ENCODE measurements around the gene FOXO6.

Gene FOXO6

DNA sequence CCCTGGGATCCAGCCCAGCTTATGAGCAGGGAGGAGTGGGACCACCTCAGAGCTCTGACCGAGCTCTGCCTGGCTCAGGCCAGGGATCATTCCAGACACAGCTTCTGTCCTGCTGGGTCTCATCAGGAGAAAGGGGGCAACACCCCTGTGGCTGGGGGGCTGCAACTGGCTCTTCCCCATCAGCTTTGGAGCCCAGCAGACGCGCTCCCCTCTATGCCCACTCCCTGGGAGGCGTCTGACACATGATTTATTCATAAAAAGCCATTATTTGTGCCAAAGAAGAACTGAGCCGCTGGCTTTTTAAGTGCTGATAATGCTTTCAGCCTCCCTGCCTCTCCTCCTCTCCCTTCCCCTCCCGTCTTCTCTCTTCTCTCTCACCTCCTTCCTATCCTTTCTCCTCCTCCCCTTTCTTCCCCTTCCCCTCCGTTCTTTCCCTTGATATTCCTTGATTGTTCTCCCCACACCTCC is 25.0 kb downstream of the FOXO6 start:
- DNase-seq: no peak

DNA sequence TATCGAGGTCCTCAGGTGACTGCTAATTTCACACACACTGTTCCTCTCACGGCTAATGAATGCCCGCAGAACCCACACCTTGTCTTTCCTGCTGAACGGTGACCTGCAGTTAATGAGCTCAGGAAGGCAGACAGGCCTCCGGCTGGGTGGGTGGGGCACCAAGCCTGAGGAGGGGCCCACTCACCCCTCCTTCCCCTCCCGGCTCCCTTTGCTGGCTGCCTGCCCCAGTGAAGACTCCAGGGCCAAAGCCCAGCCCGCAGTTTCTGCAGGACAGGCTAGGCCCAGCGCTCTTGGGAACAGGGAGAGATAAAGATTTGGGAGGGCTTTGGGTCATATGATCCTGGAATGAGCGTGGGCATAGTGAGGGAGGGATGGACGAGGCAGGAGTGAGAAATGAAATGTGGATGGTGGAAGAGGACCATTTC is 26.4 kb downstream of the FOXO6 start:
- DNase-seq: no peak

GRCh38 chr1:41388510-41388909 is 27.3 kb downstream of the FOXO6 start:
- no peak for DNase-seq

DNA sequence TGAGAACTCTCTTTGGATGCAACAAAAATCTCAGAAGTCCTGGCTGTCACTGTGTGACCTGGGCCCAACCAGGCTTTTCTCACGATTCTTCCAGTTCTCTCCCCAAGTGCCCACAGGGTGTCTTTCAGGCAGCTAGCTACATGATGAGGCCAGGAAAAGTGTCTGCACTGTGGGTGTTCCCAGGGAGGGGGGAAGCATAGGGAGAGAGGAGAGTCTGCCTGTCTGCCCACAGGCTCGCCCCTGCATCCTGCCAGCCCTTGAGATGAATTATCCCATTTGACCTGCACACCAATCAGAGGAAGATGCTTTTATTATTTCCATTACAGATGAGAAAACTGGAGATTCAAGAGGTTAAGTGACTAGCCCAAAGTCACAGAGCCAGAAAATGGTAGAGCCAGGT is 27.8 kb downstream of the FOXO6 start:
- DNase-seq: no peak

- no peak for DNase-seq
These were observed 28.9 kb downstream of the FOXO6 start for GRCh38 chr1:41390166-41390565.

DNA sequence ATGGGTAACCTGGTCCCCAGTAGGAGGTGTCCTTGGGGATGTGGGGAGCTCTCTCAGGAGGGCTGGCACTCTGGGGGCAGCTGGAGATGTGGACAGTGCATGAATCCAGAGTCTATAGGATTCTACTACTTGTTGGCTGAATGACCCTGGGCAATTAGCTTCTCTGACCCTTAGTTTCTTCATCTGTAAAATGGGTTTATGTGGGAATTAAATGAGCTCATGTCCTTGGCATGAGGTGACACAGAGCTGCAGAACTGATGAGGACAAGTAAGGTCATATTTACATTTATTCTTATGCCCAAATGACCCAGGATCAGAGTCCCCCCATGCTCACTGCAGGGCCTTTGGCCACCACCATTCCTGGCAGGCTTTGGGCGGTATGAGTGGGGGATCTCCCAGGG is 29.3 kb downstream of the FOXO6 start:
- no peak for DNase-seq

GRCh38 chr1:41391834-41392527 is 30.7 kb downstream of the FOXO6 start:
- DNase-seq: no peak

GRCh38 chr1:41392528-41392924 is 31.3 kb downstream of the FOXO6 start:
- no peak for DNase-seq

DNA sequence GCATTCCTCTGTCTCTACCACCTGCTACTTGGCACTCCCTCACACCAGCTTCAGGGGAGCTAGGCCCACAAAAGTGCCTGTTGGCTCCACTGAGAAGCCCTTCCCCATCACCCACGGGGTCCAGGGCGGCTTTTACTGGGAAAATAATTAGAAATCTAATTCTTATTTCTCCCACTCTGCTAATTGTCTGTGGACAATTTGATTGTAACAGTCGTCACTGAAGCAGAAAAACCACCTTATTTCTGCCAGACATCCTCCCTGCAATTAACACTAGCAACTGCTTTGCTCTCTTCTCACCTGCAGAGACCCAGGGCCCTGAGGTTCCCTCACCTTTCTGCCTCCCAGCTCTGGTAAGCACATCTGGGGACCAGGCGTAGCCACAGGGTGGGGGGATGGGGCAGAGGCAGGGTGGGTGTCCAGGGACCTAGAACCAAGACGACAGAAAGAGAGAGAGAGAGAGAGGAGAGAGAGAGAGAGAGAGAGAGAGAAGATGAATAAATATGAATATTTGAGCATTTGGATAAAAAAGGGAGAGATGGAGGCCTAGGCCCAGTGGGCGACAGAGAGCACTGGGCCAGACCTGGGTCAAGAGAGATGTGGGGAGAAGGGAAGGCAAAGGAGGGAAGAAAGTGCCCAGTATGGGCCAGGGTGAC is 32.6 kb downstream of the FOXO6 start:
- no peak for DNase-seq

GRCh38 chr1:41394369-41394744 is 33.1 kb downstream of the FOXO6 start:
- no peak for DNase-seq

DNA sequence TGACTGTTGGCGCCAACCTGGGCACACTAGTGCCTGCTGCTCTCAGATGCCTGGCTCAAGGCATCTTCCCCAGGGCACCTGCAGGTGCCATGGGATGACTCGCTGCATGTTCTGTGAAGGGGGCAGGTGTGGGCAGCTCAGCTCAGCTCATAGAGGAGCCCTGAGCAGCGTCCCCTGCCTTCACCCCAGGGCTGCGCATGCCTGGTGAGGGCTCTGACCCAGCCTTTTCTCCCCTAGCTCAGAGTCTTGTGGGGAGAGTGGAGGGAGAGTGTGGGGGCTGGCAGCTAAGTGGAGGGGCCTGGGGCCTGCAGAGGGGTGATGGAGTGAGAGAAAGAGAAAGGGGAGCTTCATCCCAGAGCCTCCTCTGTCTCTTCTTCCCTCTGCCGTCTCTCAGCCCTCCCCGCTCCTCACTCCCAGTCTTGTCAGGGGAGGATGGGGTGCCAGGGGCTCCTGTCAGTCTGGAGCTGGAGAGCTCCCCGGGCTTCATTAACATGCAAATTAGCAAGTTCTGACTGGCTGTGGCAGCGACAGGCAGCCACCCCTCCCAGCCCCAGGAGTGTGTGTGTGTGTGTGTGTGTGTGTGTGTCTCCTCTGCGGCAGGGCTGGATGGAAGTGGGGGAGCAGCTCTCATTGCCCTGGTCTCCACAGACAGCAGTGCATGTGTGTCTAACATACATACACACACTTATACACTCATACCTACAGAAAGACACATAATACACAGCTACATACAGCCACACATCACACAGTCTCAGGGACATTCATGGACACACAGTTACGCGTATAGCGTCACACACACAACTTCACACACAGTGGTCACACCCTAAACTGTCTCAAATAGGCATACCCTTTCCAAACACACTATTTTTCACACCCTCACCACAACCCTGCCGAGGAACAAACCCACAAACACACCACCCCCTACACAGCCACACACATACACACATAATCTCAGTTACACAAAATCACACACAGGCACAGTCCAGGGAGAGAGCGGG is 34.0 kb downstream of the FOXO6 start:
- DNase-seq: no peak

DNA sequence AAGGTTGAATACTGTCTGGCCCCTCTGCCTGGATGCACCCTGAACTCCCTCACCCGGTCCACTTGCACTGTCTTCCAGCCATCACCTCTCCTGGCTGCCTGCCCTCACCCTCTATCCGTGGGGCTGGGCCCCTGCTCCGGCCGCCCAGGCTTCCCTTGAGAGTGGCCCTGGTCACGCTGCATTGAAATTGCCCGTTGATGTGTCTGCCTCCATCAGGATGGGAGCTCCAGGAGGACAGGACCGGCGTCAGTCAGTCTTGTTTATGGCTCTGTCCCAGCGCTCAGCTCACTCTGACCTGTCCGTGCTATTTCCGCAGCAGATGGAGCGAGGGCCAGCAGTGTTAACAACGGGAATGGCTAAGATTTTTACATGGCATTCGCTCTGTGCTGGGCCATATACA is 34.9 kb downstream of the FOXO6 start:
- DNase-seq: no peak

DNA sequence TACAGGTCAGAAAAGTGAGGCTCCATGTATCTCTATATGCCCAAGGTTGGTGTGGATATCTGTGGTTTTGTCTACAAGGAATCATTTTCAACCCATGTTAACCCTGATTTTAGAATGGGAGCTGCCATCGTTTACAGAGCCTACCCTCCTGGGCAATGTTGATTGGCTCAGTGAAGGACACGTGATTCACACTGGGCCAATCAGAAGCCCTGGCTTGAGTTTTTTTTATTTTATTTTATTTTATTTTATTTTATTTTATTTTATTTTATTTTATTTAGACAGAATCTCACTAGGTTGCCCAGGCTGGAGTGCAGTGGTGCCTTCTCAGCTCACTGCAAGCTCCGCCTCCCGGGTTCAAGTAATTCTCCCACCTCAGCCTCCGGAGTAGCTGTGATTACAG is 35.8 kb downstream of the FOXO6 start:
- DNase-seq: no peak

GRCh38 chr1:41397753-41398330 is 36.6 kb downstream of the FOXO6 start:
- no peak for DNase-seq

- DNase-seq: no peak
These were observed 38.0 kb downstream of the FOXO6 start for GRCh38 chr1:41399145-41399795.

DNA sequence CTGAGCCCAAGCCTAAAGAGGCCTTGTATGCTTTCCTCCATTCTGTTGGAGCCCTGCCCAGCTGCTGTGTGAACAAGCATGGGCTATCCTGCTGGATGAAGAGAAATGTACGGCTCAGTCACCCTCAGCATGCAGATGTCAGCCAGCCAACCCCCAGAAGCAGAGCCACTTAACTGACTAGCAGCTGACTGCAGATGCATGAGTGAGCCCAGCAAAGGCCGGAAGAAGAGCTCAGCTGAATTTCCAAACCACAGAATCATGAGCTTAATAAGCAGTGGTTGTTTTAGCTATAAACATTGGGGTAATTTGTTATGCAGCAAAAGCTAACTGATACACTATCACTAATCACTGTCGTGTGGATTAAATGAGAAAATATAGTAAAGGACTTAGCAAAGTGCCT is 39.0 kb downstream of the FOXO6 start:
- DNase-seq: no peak

GRCh38 chr1:41401899-41402298 is 40.7 kb downstream of the FOXO6 start:
- DNase-seq: no peak

DNA sequence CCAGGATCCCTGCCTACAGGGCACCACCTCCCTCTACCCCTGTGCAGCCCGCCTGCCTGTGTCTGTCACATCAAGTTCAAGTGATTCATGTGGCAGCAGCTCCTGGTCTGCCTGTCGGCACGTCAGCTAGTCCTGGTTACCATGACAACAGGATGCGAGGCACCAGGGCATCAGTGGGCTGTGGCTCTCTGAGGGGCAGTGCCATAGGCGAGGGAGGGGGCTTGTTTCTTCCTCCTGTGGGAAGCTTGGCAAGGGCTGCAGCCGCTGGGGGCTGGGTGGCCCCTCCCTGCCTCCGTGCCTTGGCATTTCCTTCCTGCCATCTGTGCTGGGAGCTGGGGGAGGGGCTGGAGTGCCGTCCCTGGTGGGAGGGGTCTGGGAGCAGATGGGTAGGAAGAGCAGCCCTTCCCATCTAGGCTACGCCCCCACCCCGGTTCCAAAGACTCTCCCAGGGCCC is 43.1 kb downstream of the FOXO6 start:
- DNase-seq: no peak

GRCh38 chr1:41407664-41408252 is 46.5 kb downstream of the FOXO6 start:
- no peak for DNase-seq

- no peak for DNase-seq
These were observed 47.5 kb downstream of the FOXO6 start for GRCh38 chr1:41408691-41409090.

DNA sequence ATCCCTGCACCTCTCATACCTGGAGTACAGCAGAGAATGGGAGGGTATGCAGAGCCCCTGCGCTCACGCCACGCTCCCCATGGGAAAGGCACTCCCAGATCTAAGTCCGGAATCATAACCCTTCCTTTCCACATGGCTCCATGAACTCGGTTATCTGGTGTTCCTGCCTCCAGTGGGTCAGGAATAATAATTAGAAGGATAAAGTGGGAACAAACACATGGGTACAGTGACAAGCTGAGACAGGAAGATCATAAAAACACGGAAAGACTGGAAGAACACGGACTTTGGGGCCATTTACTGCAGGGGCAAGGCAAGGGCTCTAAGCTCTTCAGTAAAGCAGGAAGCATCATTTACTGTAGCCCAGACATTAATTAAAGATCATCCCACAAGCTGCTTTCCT is 48.6 kb downstream of the FOXO6 start:
- DNase-seq: no peak

GRCh38 chr1:41410462-41410861 is 49.2 kb downstream of the FOXO6 start:
- no peak for DNase-seq
